ENCODE results near the gene TXLNG.

Gene TXLNG

GRCh38 chrX:16785247-16786138 lies 773 bp upstream of the TXLNG start:
- FAIRE-seq = no peak

DNA sequence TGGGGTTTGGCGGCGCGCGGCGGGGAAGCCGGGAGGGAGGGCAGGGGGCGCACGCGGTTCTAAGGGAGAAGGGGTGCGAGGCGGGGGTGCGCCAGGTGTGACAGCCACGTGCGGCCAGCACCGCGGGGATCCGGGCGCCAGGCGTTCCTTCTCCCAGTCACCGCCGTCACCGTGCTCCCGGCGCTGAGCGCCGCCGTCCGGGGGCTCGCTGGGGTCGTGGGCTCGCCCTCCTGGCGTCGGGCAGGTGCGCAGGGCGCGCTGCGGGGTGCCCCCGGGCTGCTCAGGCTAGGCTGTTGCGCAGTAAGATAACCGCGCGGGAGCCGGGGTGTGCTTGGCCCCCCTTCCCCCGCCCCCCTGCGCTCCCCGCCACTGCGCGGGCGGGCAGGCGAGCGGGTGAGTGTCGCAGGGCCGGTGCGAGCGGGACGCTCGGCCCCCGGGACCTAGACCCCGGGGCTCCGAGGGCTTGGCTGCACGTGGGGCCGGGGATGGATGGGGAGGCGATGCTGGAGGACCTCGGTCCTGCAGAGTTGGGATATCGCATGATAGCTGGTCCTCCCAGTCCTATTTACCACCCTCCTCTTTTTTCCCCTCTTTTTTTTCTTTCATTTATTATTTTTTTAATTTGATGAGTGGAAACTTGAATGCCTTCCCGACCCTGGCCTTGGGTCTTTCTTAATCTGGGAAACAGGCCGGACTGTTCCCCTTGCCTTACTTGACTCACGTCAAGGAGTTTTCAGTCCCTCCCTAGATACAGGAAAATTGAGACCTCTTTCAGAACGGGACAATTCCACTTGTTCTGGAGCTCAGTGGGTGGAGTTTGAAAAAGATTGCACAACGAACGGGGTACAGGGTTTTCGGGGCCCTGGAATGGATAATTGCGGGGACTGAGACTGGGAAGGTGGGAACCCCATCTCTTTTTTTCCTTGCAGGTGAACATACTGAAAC lies 797 bp downstream of the TXLNG start:
- no peak for FAIRE-seq

DNA sequence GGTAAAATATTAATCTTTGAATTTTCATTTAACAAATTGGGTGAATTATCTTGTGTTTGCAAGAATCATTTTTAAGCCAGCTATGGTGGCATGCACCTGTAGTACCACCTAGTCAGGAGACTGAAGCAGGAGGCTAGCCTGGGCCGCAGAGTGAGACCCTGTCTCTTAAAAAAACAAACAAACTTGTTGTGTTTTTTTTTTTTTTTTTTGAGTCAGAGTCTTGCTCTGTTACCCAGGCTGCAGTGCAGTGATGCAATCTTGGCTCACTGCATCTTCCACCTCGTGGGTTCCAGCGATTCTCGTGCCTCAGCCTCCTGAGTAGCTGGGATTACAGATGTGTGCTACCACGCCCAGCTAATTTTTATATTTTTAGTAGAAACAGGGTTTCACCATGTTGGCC lies 2.2 kb downstream of the TXLNG start:
- no peak for FAIRE-seq

GRCh38 chrX:16796298-16796697 lies 10.0 kb downstream of the TXLNG start:
- no peak for FAIRE-seq

DNA sequence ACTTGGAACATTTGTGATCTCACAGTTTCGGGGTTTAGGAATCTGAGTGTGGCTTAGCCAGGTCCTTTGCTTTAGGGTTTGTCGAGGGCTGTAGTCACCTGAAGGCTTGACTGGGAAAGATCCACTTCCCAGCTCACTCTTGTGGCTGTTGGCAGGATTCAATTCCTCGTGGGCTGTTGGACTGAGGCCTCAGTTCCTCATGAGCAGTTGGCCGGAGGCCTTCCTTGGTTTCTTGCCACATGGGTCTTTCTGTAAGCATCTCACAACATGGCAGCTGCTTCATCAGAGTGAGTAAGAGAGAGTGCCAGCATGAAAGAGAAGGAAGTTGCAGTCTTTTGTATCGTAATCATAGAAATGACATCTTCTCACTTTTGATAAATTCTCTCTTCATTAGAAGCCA lies 11.1 kb downstream of the TXLNG start:
- no peak for FAIRE-seq

DNA sequence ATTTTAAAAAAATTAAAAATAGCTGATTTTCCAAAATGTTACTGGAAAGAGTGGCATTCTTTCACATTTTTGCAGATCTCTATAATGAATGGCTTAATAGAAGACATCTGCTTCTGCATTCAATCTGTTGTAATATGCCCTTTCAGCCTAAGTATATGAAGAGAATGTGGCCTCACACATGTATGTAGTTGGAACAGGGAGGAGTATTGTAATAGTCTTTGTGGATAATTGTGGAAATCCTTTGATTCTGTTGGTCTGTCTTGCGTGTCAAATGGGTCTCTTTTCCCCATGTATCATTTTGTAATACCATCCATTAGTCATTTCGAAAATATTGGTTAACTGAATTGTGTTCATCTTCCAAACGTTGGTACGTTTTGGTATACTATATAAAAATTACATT lies 11.6 kb downstream of the TXLNG start:
- FAIRE-seq = no peak

- no peak for FAIRE-seq
Observed at GRCh38 chrX:16804923-16805464, 18.7 kb downstream of the TXLNG start.

GRCh38 chrX:16807548-16807947 lies 21.3 kb downstream of the TXLNG start:
- peak; percentile 47 for FAIRE-seq

GRCh38 chrX:16807976-16808542 lies 21.8 kb downstream of the TXLNG start:
- FAIRE-seq = no peak

DNA sequence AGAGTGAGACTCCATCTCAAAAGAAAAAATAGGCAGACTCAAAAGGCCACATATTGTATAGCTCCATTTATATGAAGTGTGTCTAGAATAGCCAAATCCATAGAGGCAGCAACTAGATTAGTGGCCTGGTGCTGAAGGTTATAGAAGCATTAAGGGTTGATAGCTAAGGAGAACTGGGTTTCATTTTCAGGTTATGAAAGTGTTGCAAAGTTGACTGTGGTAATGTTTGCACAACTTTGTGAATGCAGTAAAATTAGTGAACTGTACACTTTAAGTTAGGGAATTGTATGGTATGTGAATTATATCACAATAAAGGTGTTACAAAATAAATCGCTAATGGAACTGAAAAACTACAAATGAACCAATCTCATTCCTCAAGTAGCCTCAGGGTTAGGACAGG lies 28.3 kb downstream of the TXLNG start:
- FAIRE-seq = no peak

DNA sequence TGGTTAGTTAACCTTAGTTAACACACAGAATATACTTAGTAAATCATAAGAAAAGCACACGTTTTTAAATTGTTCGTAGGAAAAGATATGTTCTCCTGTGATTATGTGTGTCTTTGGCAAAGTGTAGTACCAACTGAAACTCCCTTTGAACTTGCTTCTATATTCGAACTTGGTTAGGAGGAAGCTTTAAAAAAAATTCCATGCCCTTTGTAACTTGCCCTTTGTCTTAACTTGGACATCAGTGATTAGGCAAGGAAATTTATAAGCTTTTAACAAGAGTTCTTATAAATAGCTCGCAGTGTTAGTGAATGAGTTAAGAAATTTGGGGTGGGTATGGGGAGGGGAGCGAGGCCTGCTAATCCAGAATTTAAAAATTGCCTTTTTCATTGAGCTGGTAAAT lies 33.4 kb downstream of the TXLNG start:
- no peak for FAIRE-seq

- FAIRE-seq = no peak
Observed at GRCh38 chrX:16822723-16823122, 36.5 kb downstream of the TXLNG start.

GRCh38 chrX:16825264-16826035 lies 39.2 kb downstream of the TXLNG start:
- peak; percentile 79 for FAIRE-seq

DNA sequence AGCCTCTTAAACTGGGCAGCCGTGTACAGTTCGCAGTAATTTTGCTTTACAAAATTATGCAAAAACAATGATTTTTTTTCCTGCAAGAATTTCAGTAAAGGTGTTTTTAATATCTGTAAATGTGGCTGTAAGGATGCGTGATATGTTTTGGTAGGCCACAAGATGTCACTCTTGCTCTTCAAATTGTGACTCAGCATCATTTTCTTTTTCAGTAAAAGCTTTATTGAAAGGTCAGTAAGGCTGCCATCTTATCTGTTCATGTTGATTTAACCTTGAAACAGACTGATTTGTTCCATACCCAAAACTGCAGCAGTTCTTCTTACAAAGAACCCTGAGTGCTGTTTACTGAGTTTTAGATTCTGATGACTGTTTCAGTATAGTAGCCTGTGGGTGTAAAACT lies 39.9 kb downstream of the TXLNG start:
- peak; percentile 98 for FAIRE-seq

- no peak for FAIRE-seq
Observed at GRCh38 chrX:16827225-16827624, 41.0 kb downstream of the TXLNG start.

- peak; percentile 24 for FAIRE-seq
Observed at GRCh38 chrX:16828124-16828908, 42.0 kb downstream of the TXLNG start.

GRCh38 chrX:16832301-16832700 lies 46.0 kb downstream of the TXLNG start:
- no peak for FAIRE-seq

- FAIRE-seq = no peak
Observed at GRCh38 chrX:16834806-16835205, 48.5 kb downstream of the TXLNG start.

GRCh38 chrX:16836371-16836770 lies 50.1 kb downstream of the TXLNG start:
- peak; percentile 24 for FAIRE-seq

DNA sequence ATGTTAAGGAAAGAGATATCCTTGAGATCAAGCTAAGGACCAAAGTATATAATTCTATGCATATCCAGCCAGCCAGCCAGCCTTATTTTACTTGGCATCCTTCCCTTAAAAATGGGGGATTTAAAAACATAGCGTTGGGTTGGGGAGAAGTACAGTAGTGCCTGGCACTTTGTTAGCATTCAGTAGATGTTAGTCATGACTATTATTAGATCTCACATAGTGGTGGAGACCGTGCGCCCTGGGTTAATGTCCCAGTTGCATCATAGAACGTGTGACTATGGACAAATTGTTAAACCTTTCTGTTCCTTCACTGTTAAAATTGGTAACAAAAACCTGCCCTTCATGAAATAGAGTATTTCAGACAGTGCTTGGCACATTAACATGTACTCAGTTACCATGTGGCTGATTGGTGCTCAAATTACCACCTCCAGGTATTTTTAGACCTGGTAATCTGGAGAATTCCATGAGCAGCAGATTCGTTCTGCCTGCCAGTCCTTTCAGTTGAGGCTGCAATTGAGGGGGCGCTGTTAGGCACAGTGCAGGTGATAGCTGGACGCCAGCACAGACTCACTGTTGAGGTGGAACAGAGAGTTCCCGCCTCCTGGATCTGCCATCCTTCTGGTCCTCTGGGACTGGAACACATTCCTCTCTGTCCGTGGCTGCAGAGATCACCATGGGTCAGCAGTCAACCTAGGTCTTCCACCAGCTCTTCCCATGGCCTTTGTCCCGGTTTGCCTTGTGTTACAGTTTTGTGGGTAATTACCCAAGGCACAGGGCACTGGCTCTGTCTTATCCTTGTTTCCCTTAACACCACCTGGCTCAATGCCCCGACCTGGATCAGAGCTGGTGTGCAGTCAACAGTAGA lies 52.2 kb downstream of the TXLNG start:
- FAIRE-seq = no peak
